PC-3 (cell line): ENCODE measurements around the gene GFER. TPM values are rescaled to one million over a fixed set of nuclear protein-coding genes. Genes with fewer than 3 reads are reported as not detected.

ENCODE experiments used
- ATAC-seq: fragments of 200-7000 bp; cut with Tn5 transposase; 2 replicates; pipeline ENCODE4 v1.9.1; 2020; ENCODE audit warnings: mild to moderate bottlenecking, moderate library complexity
- BruUV-seq: library from RNA; stranded (reverse); fragments of 400-500 nt; replicated peaks from 2 replicates; lab custom pipeline; 2021; lab: Mats Ljungman, UMichigan
- CTCF ChIA-PET: fragments of 300-600 bp; sonication (Branson Sonifier 250); formaldehyde crosslinking; loops from one replicate; lab custom pipeline; 2022; ENCODE audit warnings: antibody characterized with exemption; lab: Charles Lee
- POLR2A ChIA-PET: fragments of 300-600 bp; sonication (Branson Sonifier 250); formaldehyde crosslinking; loops from one replicate; lab custom pipeline; 2022; ENCODE audit warnings: antibody characterized with exemption; ENCODE audit not compliant: unreplicated experiment; lab: Charles Lee
- DNase-seq: peaks from one replicate; pipeline ENCODE4 v3.0.0-alpha.2; 2015
- H2AFZ ChIP-seq: fragments of 300-600 bp; sonication (generic); 2 replicates; pipeline ENCODE4 v1.6.0; 2016; ENCODE audit warnings: antibody characterized with exemption, low read length
- H3F3A ChIP-seq: fragments of 300-600 bp; sonication (generic); one replicate; pipeline ENCODE4 v1.6.0; 2017; ENCODE audit warnings: antibody characterized with exemption, low read length, control low read depth, mild to moderate bottlenecking; ENCODE audit not compliant: unreplicated experiment
- H3K27ac ChIP-seq: fragments of 300-600 bp; sonication (generic); 2 replicates; pipeline ENCODE4 v1.5.1; 2016; ENCODE audit warnings: mild to moderate bottlenecking, low read length
- H3K27me3 ChIP-seq: fragments of 300-600 bp; sonication (generic); 2 replicates; pipeline ENCODE4 v1.6.1; 2016; ENCODE audit warnings: low read length, mixed read lengths
- H3K36me3 ChIP-seq: fragments of 300-600 bp; sonication (generic); 2 replicates; pipeline ENCODE4 v1.6.1; 2016; ENCODE audit warnings: low read depth, mixed run types, low read length, mixed read lengths
- H3K4me1 ChIP-seq: fragments of 300-600 bp; sonication (generic); 2 replicates; pipeline ENCODE4 v1.5.1; 2016; ENCODE audit warnings: low read length; ENCODE audit not compliant: insufficient read depth
- H3K4me2 ChIP-seq: fragments of 300-600 bp; sonication (generic); 2 replicates; pipeline ENCODE4 v1.6.0; 2016; ENCODE audit warnings: low read length
- H3K4me3 ChIP-seq: fragments of 300-600 bp; sonication (generic); 2 replicates; pipeline ENCODE4 v1.5.1; 2016; ENCODE audit warnings: mild to moderate bottlenecking, low read length, mixed read lengths
- H3K79me2 ChIP-seq: fragments of 300-600 bp; sonication (generic); 2 replicates; pipeline ENCODE4 v1.6.1; 2017; ENCODE audit warnings: low read length, mixed read lengths
- H3K9ac ChIP-seq: fragments of 300-600 bp; sonication (generic); 2 replicates; pipeline ENCODE4 v1.6.0; 2016; ENCODE audit warnings: mild to moderate bottlenecking, low read length
- H3K9me2 ChIP-seq: fragments of 300-600 bp; sonication (generic); replicated peaks from 2 replicates; pipeline ENCODE4 v1.6.1; 2016; ENCODE audit warnings: mixed run types, low read length, mixed read lengths
- H3K9me3 ChIP-seq: fragments of 300-600 bp; sonication (generic); 2 replicates; pipeline ENCODE4 v1.6.1; 2016; ENCODE audit warnings: low read length, mixed read lengths
- H4K20me1 ChIP-seq: fragments of 300-600 bp; sonication (generic); 2 replicates; pipeline ENCODE4 v1.6.1; 2016; ENCODE audit warnings: low read length, mixed read lengths
- EZH2 ChIP-seq: fragments of 300-600 bp; sonication (generic); IDR thresholded peaks from one replicate; pipeline ENCODE4 v1.6.1; 2017; ENCODE audit warnings: antibody characterized with exemption, mild to moderate bottlenecking, low read length; ENCODE audit not compliant: unreplicated experiment
- EZH2phosphoT487 ChIP-seq: fragments of 300-600 bp; sonication (generic); IDR thresholded peaks from 2 replicates; pipeline ENCODE4 v1.6.1; 2018; ENCODE audit warnings: mild to moderate bottlenecking, antibody characterized with exemption, low read length, borderline replicate concordance
- intact Hi-C: fragments of 100-400 bp; cut with micrococcal nuclease; formaldehyde crosslinking; loops from 2 replicates; pipeline ENCODE4 v1.9.0; 2023
- total RNA-seq: library from RNA; depleted of rRNA; stranded (reverse); fragments of >200 nt; gene quantifications from 2 replicates; pipeline ENCODE4 v1.2.3, GENCODE V29; 2014
- TF ChIP-seq, protein P1 (sequence below): fragments of 300-600 bp; sonication (generic); conservative IDR thresholded peaks from 2 replicates; pipeline ENCODE4 v1.5.1; 2017; ENCODE audit warnings: antibody characterized with exemption, low read depth, mild to moderate bottlenecking, low read length

The GFER gene
- total RNA-seq, 1 experiment from 2014 or later = 66.8 TPM

DNA sequence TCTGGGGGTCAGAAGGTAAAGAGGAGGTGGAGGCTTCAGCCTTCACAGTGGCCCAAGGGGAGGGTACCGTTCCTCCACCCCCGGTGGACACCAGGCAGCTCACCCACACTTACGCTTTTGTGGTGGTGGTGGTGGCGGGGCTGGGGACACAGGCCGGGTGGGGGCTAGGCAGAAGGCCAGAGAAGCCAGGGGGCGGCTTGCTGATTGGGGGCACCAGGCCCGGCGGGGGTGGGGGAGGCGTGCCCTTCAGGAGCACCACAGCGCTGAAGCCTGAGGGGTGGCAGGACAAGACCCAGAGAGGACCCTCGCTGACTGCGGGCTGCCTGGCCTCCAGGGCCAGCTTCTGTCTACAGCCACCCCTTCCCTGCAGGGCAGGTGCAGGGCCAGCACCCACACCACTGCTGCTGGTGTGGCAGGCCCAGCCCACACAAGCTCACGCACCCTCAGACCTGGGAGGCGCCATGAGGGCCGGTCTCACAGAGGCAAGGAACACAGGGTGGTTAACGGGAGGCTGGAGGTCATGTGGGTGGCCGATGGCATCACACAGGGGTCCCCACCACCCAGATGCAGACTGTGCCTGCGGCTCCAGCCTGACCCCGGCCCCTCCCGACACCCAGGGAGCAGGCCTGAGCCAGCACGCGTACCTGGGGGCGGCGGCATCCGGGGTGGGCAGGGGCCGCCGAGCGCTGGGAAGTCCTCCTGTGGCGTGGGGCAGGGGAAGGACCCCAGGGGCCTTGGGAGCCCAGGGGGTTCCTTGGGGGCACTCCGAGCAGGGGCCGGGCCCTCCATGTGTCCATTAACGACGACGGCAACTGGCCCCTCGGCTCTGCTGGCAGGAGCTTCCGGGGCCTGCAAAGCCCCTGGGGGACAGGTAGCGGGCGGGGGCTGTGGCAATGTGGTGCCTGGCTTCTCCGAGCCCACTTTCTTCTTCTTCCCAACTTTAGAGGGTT is 15.1 kb downstream of the GFER start:
- CTCF ChIA-PET = no interaction called here
- H3K79me2 ChIP-seq = peaks cover 11% of the 10 kb centered on the region
- ATAC-seq (no peak), DNase-seq (no peak)
- POLR2A ChIA-PET = no interaction called here
- intact Hi-C loops = no loop called here
- no peak overlapping the region for H2AFZ ChIP-seq
- H3K36me3 ChIP-seq = peaks cover 3% of the 10 kb centered on the region; the same call in 1 of the 2 replicates
- no peaks in the 10 kb centered on the region; the same call in 1 of the 2 replicates for H3K4me1 ChIP-seq
- no peak overlapping the region for H3K9ac ChIP-seq
- no peak overlapping the region for H3K4me2 ChIP-seq
- H3F3A ChIP-seq = no peaks in the 10 kb centered on the region
- no TSS peak for BruUV-seq
- peaks cover 8% of the 10 kb centered on the region; the same call in 1 of the 2 replicates for H4K20me1 ChIP-seq
- TF ChIP-seq EZH2phosphoT487 = no peak
- no peak for TF ChIP-seq EZH2
- H3K4me3 ChIP-seq = no peak overlapping the region
- H3K27me3 ChIP-seq = no peaks in the 10 kb centered on the region
- no peaks in the 10 kb centered on the region for H3K9me3 ChIP-seq
- no peaks in the 10 kb centered on the region for H3K9me2 ChIP-seq
- no peak overlapping the region for H3K27ac ChIP-seq

DNA sequence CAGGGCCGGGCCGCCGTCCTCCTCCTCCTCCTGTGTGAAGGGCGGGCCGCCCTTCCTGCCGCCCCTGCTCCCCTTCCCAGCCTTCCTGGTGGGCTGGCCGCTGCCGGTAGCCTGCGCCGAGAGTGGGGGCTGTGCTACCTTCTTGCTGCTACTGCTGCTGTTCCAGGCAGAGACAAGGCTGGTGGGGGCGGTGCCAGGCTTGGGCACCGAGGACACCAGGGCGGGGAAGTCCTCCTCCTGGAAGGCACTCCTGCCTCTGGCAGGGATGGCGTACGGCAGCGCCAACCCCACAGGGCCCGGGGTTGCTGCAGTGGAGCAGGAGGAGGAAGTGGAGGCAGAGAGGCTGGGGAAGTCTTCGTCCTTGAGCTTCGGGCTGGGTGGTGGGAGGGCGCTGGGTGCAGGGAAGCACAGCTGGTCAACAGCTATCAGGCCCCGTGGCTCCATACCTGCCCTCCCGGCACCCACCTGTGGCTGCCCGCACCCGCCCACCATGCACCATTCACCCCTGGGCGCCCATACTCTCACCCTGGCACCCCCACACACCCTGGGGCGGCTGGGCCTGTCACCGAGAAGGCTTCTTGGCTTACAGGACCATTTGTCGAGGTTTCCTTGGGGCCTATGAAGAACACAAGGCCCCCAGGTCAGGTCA is 16.0 kb downstream of the GFER start:
- no peak for ATAC-seq
- no peak overlapping the region for H3K27ac ChIP-seq
- no peaks in the 10 kb centered on the region for H3F3A ChIP-seq
- H3K27me3 ChIP-seq = no peaks in the 10 kb centered on the region
- peaks cover 3% of the 10 kb centered on the region; the same call in 1 of the 2 replicates for H3K36me3 ChIP-seq
- DNase-seq = no peak
- no peak overlapping the region for H3K4me3 ChIP-seq
- H2AFZ ChIP-seq = no peak overlapping the region
- CTCF ChIA-PET = no interaction called here
- intact Hi-C loops = no loop called here
- no peak overlapping the region for H3K4me2 ChIP-seq
- H4K20me1 ChIP-seq = peaks cover 11% of the 10 kb centered on the region; the same call in 1 of the 2 replicates
- no peaks in the 10 kb centered on the region for H3K9me2 ChIP-seq
- peaks cover 19% of the 10 kb centered on the region for H3K79me2 ChIP-seq
- TF ChIP-seq EZH2phosphoT487 = no peak
- TF ChIP-seq EZH2 = no peak
- TF ChIP-seq, protein P1, sequence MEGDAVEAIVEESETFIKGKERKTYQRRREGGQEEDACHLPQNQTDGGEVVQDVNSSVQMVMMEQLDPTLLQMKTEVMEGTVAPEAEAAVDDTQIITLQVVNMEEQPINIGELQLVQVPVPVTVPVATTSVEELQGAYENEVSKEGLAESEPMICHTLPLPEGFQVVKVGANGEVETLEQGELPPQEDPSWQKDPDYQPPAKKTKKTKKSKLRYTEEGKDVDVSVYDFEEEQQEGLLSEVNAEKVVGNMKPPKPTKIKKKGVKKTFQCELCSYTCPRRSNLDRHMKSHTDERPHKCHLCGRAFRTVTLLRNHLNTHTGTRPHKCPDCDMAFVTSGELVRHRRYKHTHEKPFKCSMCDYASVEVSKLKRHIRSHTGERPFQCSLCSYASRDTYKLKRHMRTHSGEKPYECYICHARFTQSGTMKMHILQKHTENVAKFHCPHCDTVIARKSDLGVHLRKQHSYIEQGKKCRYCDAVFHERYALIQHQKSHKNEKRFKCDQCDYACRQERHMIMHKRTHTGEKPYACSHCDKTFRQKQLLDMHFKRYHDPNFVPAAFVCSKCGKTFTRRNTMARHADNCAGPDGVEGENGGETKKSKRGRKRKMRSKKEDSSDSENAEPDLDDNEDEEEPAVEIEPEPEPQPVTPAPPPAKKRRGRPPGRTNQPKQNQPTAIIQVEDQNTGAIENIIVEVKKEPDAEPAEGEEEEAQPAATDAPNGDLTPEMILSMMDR = no peak
- POLR2A ChIA-PET = no interaction called here
- 0 out of 2 replicates have a peak, but pooled peaks cover under 1% of the 10 kb centered on the region for H3K4me1 ChIP-seq
- no peak overlapping the region for H3K9ac ChIP-seq
- no peaks in the 10 kb centered on the region for H3K9me3 ChIP-seq
- no TSS peak for BruUV-seq

DNA sequence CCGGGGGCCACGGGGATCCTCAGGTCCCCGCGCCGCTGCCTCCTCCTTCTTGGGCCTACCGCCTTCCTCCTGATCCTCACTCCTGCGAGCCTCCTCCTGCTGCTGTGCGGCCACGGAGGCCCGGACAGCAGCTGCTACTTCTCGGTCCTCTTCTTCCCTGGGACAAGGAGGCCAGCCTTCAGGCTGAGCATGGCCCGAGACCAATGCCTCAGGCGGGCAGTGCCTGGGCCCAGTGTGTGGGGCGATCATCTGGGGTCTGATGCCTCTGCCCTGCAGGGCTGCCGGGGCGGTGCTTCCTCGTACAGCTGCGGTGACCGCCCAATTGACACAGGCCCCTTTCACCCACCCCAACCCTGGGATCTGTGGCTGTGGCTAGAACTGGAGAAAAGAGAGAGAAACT is 17.0 kb downstream of the GFER start:
- H3K4me1 ChIP-seq = 0 out of 2 replicates have a peak, but pooled peaks cover 2% of the 10 kb centered on the region
- H2AFZ ChIP-seq = no peak overlapping the region

More for the DNA sequence above, 17.0 kb downstream of the GFER start:
- no peak for ATAC-seq
- Histone ChIP-seq H3K79me2 (peaks cover 30% of the 10 kb centered on the region), H3K36me3 (peaks cover 4% of the 10 kb centered on the region; the same call in 1 of the 2 replicates), H3K9me3 (no peaks in the 10 kb centered on the region), H3K27me3 (no peaks in the 10 kb centered on the region), H3F3A (no peaks in the 10 kb centered on the region), H3K4me3 (no peak overlapping the region), H3K27ac (no peak overlapping the region), H3K9ac (no peak overlapping the region), H3K4me2 (no peak overlapping the region), H4K20me1 (peaks cover 15% of the 10 kb centered on the region; the same call in 1 of the 2 replicates), H3K9me2 (no peaks in the 10 kb centered on the region)
- ChIA-PET POLR2A (no interaction called here), CTCF (no interaction called here)
- no peak for TF ChIP-seq EZH2
- TF ChIP-seq, protein P1 = no peak
- DNase-seq = no peak
- intact Hi-C loops = no loop called here
- no TSS peak for BruUV-seq
